SH-SY5Y (cell line): ENCODE measurements around the gene VSTM4.

Experiments
- GATA2 ChIP-seq: IDR thresholded peaks from 2 replicates; pipeline ENCODE4 v1.6.1; 2011; ENCODE audit warnings: mild to moderate bottlenecking, low read depth, low read length
- GATA3 ChIP-seq: IDR thresholded peaks from 2 replicates; pipeline ENCODE4 v1.6.1; 2011; ENCODE audit warnings: low read depth, mild to moderate bottlenecking, low read length, moderate library complexity

Gene VSTM4

GRCh38 chr10:49116509-49117375 lies 1.4 kb upstream of the VSTM4 start:
- TF ChIP-seq GATA3 (no peak), GATA2 (no peak)

- TF ChIP-seq GATA2 (no peak), GATA3 (no peak)
These were observed 630 bp upstream of the VSTM4 start for GRCh38 chr10:49115796-49116508.

- TF ChIP-seq GATA2 (no peak), GATA3 (no peak)
These were observed 656 bp downstream of the VSTM4 start for GRCh38 chr10:49114718-49115014.

GRCh38 chr10:49113741-49114141 lies 1.6 kb downstream of the VSTM4 start:
- no peak for TF ChIP-seq GATA3
- TF ChIP-seq GATA2 = no peak

GRCh38 chr10:49112851-49113250 lies 2.5 kb downstream of the VSTM4 start:
- TF ChIP-seq GATA2 (no peak), GATA3 (no peak)

- TF ChIP-seq GATA2 (no peak), GATA3 (no peak)
These were observed 3.2 kb downstream of the VSTM4 start for GRCh38 chr10:49112098-49112497.

GRCh38 chr10:49111320-49111698 lies 4.0 kb downstream of the VSTM4 start:
- TF ChIP-seq GATA3 (no peak), GATA2 (no peak)

- no peak for TF ChIP-seq GATA2
- TF ChIP-seq GATA3 = no peak
These were observed 4.5 kb downstream of the VSTM4 start for GRCh38 chr10:49110684-49111319.

- no peak for TF ChIP-seq GATA3
- TF ChIP-seq GATA2 = no peak
These were observed 5.5 kb downstream of the VSTM4 start for GRCh38 chr10:49109669-49110340.

GRCh38 chr10:49108656-49109055 lies 6.7 kb downstream of the VSTM4 start:
- TF ChIP-seq GATA2 (no peak), GATA3 (no peak)

- no peak for TF ChIP-seq GATA3
- TF ChIP-seq GATA2 = no peak
These were observed 7.4 kb downstream of the VSTM4 start for GRCh38 chr10:49107887-49108267.

GRCh38 chr10:49107111-49107886 lies 8.0 kb downstream of the VSTM4 start:
- no peak for TF ChIP-seq GATA2
- no peak for TF ChIP-seq GATA3

GRCh38 chr10:49106451-49106850 lies 8.9 kb downstream of the VSTM4 start:
- no peak for TF ChIP-seq GATA3
- TF ChIP-seq GATA2 = no peak
